Globus pallidus (tissue), 1 donor: Measurements from ENCODE around the gene C1RL.

Experiments
- DNase-seq: peaks from one replicate; pipeline ENCODE4 v3.0.0-alpha.2; 2015; ENCODE audit warnings: low spot score

C1RL gene

DNA sequence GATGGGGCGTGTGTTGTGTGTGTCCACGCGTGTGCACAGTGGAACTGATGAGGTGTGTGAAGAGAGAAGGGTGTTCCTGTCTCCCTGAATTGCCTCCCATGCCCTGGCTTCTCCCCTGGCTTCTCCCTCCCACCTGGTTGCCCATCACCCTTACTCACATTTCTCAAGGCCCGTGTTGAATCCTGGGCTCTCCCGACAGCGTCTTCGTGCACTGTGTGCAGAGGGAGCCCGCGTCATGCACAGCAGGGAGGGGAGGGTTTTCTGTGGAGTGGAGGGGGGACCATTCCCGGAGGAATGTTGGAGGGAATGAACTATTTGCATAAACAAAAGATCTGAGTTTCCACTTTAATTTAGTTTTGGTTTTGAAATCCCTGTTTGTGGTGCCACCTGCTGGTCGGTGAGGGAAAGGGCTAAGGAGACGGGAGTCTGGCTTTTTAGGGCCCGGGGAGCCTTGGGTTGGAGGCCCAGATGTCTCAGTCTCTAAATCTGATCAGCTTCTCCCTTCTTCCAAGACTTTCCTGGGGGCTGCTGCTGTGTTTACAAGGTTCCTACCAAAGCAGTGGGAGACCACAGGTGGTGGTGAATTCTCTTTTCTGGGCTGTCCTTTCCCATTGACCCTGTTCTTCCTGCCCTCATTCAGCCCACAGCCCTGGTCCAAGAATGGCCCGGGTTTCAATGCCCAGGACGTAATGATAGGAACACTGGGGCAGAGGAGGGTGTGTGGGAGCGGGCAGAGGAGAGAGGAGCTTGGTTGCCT lies 16.6 kb downstream of the C1RL start, which contains the start of gene C1R:
Gene C1R, minus strand, starts transcription at position 217 of the 757 bp plus-strand sequence. Its CDS starts 57 bp downstream, at position 160.
- DNase-seq, result peak; percentile 40

- no peak for DNase-seq
Observed at GRCh38 chr12:7091660-7092228, 17.3 kb downstream of the C1RL start.

DNA sequence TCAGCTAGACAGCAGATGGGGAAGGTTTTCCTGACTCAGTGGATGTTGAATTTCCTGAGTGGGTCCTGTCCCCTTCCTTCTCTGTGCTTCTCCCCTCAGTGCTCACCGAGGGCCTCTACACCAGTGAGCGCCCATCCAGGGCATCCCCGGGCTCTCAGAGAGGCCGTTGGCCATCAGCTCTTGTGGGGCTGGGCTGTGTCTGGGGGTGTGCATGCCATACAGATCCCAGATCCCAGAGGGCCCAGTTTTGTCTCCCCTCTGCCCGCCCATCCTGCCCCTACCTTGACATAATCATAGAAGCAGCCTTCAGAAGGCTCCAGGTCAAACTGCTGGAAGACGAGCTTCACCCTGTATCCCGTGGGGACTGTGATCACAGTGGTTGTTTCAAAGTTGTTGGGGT lies 17.8 kb downstream of the C1RL start:
- no peak for DNase-seq

GRCh38 chr12:7090222-7090998 lies 18.6 kb downstream of the C1RL start:
- DNase-seq, result no peak

DNA sequence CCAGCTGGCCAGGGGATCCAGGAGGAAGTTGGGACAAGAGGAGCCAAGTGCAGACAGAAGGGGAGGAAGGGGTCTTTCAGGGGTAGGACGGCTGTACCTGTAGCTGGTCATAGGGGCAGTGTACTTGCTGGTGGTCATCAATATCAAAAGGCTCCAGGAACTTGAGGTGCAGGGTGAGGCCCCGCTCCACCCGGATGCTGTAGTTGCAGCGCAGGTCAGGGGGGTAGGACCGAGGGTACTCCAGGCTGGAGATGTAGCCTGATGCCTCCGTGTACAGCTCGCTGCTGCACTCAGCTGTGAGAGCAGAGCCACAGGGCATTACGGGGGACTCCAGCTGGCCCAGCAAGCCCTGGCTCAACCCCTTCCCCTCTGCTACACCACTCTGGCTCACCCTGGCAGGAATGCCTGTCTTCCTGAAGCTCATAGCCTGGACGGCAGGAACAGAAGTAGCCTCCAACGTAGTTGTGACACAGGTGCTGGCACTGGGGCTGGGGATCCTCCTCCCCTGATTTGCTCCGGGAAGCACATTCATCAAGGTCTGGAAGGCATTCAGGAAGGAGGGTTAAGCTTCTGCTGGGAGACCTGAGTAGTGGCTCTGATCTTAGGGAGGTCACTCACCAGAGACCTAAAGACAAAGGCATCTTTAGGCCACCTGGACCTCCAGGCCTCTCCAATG lies 19.7 kb downstream of the C1RL start:
- no peak for DNase-seq

- no peak for DNase-seq
Observed at GRCh38 chr12:7083125-7083524, 25.9 kb downstream of the C1RL start.

DNA sequence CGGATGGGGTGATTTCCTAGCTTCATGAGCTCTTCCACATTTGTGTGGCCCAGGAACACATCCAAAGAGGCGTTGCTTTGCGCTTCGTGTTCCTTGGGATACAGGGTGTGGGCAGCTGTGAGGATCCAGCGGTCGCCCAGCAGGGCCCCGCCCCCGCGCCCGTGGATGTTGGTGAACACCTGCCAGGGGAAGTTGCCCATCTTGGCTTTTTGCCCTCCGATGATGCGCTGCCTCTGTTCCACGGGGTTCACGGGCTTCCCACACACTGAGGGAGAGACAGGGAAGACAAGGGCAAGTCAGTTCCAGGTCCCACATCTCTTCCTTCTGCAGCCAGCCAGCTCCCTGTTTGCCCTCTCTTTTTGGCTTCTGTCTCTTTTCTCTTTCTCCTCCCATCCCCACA lies 28.0 kb downstream of the C1RL start:
- no peak for DNase-seq

- no peak for DNase-seq
Observed at GRCh38 chr12:7079826-7080125, 29.2 kb downstream of the C1RL start.

- no peak for DNase-seq
Observed at GRCh38 chr12:7078163-7078562, 30.9 kb downstream of the C1RL start.

GRCh38 chr12:7076493-7076892 lies 32.5 kb downstream of the C1RL start:
- DNase-seq, result no peak

DNA sequence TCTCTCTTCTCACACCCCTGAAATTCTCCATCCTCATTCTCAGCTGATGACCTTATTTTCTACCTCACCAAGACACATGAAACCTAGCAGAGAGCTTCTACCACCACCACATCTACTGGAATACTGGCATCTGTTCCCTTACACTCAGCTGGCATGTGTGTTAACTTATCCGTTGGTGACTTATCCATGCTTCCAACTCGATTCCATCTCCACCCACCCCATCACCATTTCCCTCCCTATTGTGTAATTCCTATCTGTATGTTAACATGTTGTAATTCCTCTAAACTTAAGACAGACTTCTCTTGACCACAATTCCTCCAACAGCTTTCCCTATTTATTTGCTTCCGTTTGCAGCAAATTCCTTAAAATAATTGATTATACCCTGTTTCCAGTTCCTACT lies 33.1 kb downstream of the C1RL start:
- no peak for DNase-seq

DNA sequence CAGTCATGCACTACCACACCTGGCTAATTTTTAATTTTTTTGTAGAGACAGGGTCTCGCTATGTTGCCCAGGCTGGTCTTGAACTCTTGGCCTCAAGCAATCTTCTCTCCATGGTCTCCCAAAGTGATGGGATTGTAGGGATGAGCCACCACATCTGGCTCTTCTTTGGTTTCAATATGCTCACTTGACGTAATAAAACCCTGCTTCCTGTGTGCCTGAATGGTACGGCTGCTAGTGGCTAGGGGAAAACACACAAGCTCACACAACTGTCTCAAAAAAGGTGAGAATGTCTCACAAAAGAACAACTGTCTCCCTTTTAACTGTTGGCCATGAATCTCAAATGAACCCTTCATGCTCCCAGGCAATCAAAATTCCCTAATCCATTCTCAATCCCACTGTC lies 33.5 kb downstream of the C1RL start:
- no peak for DNase-seq

DNA sequence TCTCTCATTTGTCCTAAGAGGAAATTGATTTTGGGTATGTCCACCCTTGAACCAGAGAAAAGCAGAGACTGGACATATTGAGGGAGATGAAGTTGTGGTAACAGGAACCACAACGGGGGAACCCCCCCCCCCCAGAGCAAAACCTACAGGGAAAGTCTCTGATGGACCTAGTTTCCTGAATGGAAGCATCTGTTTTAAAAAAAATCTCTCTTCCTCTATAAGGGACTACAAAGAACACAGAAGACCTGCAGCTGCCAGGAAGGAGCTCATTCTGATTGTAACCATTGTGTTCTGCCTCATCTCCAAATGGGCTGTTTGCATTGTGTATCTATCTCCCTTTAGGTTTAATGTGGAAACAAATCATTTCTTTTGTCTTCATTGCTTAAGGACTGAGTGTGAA lies 35.1 kb downstream of the C1RL start:
- no peak for DNase-seq

- no peak for DNase-seq
Observed at GRCh38 chr12:7072554-7072953, 36.5 kb downstream of the C1RL start.

DNA sequence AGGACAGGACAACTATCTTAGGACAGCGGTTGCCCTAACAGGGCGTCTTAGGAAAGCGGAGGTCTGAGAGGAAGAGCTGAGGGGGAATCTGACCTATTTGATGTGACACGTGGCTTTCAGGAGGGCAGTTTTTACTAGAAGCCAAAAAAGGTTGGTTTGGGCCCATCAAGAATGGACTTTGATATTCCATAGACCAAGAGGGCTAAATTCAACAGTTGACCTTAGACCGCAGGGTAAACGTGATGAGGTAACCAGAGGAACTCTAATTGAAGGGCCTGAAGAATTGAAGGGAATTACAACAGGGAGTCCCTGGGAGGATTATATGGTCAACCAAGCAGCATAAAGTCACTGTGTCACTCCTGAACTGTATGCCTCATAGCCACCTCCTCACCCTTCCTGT lies 37.0 kb downstream of the C1RL start:
- no peak for DNase-seq

DNA sequence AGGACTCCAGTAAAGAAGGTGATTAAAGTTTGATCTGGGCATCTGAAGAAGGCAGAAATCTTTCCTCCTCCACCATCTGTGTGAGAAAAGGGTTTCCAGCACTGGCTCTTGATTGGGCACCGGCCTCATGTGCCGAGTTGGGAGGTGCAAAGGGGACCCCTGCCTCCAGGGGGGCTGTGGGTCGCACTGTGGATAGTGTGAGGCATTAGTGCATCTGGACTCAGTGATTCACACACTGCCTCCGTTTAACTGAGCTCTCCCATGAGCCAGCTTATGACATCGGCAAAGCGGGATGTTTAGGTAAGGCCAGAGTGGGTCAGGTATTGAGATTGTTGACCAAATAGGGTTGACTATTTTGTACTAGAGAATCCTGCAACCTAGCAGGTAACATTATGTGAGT lies 39.6 kb downstream of the C1RL start:
- DNase-seq, result no peak

GRCh38 chr12:7068994-7069346 lies 40.0 kb downstream of the C1RL start:
- no peak for DNase-seq

DNA sequence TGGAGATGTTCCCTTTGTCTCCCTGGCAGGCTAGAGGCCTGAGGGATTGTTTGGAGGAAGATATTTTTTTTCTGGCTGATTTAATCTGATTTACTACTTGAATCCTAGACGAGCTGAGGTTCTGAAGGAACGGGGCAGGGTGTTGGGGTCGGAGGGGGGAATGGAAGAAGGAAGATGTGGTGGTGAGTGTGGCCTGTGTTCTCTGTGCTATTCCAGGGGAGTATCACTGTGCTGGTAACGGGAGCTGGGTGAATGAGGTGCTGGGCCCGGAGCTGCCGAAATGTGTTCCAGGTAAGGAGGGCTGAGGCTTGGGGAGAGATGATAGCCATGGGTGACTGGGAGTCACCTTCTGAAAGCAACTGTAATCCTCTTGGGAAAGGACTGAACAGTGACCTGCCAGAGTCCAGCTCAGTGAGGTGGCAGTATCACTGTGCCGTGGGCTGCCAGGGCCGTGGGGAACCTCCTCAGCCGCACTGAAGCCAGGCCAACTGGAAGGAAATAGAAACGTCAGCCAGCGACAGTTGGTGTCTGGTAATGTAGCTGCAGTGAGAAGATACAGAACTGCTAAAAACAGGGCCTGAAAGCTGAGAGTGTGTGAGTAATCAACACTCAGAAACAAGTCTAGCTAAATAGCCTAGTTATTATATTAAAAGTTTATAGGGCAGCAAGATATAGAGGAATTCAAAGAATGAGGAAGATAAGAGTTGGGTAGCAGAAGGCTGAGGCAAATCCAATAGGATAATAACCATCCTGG lies 40.6 kb downstream of the C1RL start:
- DNase-seq, result no peak

DNA sequence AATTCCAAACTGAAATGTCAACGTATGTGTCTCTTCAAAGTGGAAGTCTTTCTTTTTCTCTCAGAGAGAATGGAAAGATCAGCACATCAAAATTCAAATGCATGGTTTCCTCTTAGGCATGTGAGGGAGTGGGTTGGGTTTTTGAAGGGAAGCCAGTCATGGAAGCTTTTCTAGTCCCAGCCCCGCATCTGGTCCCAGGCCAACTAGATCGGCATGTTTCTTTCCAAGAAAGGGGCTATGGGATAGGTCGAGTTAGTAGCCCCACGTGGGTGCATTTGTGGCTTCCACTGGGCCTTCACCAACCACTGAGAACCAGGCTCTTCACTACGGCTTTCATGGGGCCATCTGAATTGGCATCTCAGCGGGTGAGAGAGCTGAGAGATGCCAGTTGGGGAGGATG lies 41.9 kb downstream of the C1RL start:
- DNase-seq, result no peak

- DNase-seq, result no peak
Observed at GRCh38 chr12:7066596-7066995, 42.4 kb downstream of the C1RL start.

- DNase-seq, result no peak
Observed at GRCh38 chr12:7065073-7065623, 43.9 kb downstream of the C1RL start.

DNA sequence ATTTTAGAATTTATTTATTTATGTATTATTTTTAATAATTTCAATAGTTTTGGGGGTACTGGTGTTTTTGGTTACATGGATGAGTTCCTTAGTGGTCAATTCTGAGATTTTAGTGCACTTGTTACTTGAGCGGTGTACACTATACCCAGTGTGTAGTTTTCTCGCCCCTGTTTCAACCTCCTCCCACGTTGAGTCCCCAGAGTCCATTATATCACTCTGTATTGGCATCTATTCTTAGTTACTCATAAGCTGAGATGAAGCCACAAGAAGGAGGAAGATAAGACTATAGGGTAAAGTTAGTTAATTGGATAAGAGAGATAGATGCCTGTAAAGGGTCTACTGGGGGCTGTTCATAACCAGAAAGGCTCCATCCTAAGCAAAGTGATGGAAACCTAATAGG lies 44.5 kb downstream of the C1RL start:
- DNase-seq, result no peak
